HL-60/S4 treated with retinoic acid at 250 ng/mL for 4 days and 3 days (cell line): ENCODE results near the gene CDK19.
"Not testable (repeated sequence)": the region's sequence is repeated elsewhere in the genome, so short reads cannot be mapped to it uniquely, and the experiment has no call there.

Experiments
- in situ Hi-C: fragments of 300-500 bp; cut with MboI; formaldehyde crosslinking; loops from 2 replicates; pipeline ENCODE4 v1.7.0; 2022; ENCODE audit warnings: low sequenced_read_pairs

CDK19 gene

GRCh38 chr6:110814102-110815014, 911 bp downstream of the CDK19 start:
- in situ Hi-C loops: no loop called here

DNA sequence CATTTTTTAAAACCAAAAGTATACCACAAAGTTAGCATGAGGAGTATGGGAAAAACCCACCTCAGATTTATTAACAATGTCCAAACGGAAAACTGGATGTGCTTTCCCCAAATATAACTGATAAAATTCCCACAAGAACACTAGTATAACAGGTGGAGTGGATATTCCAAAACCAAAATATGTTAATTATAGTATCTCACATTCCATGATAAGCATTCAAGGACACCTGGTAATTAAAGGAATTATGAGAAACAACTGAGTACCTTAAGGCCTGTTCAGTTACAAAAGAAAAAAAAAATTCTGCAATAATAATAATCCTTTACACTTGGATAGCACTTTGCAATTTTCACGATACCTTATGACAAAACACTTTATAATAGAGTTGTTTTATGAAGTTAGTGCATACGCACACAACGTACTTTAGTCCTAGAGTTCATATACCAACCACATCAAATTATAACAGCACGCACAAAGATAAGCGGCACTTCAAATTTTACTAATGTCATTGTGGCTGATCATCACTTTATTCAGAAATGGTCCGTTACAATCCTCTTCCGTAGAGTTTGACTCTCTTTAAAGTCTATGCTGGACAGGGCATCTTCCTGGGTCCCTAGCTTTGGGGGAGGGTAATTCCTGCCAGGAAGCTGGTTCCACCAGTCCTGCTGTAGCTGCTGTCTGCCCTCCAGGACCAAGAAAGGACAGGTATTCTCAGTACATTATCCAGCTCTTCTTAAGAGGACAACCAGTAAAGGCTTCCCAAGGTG, 1.7 kb downstream of the CDK19 start:
- in situ Hi-C loops: no loop called here

DNA sequence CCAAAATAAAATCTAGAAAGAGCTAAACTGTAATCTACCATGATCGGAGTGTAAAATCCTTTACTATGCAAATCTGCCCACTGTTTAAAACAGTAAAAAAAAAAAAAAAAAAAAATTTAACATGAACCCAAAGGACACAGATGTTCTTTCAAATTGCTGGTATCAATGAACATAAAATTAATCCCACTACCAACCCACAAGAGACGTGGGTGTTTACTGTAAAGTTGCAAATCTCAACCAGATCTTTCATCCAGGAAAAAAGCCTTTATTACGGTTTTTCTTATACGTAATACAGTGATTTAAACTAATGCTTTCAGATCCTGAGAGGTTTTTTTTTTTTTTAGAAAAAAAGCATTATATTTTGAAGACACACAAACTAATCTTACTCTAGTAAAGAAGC, 2.5 kb downstream of the CDK19 start:
- in situ Hi-C loops: no loop called here

DNA sequence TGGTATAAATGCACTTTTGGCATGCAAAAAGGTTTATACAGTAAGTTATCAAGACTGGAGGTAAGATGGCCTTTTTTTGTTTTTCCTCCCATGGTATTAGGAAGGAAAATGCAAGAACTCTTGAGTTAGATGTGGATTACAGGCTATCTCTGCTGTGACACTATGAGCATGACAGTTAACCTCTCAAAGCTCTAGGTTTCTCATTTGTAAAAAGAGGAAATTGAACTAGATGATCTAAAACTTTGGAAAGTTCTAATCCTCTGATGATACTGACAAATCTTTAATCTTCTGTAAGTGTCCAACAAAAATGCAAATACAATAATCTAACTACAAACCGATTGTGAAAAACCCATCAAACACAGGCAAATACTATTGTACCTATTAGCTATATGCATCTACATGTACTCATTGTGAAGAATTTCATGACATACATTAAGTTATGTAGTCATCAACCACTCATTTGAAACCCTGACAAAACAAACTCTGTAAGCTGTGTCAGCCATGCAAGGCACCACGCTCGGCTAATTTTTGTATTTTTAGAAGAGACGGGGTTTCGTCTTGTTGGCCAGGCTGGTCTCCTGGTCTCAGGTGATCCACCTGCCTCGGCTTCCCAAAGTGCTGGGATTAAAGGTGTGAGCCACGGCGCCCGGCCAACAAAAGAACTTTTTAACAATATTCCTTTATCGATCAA, 4.2 kb downstream of the CDK19 start:
- in situ Hi-C loops: no loop called here

DNA sequence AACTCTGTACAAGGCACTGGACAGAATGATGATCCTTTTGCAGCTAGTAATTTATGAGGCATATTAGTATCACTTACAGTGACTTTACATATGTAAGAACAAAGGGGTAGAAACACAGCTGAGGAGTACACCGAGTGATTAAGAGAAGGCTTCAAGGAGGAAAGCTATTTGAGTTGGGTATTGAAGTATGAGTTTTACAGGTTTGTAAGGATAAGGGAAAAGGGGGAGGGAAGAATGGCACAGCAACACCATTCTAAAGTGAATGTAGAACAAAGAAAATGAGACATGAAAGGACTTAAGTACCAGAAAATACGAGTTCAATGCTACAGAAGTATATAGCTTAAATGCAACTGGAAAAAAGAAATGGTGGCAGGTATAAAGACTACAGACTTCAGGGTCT, 5.5 kb downstream of the CDK19 start:
- in situ Hi-C loops: no loop called here

- in situ Hi-C loops: not testable (repeated sequence)
Observed at GRCh38 chr6:110802175-110802574, 13.1 kb downstream of the CDK19 start.

DNA sequence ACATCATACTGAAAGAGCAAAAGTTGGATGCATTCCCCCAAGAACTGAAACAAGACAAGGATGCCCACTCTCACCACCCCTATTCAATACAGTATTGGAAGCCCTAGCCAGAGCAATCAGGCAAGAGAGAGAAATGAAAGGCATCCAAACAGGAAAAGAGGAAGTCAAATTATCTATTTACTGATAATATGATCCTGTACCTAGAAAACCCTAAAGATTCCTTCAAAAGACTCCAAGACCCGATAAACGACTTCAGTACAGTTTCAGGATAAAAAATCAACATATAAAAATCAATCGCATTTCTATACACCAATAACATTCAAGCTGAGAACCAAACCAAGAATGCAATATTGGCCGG, 14.5 kb downstream of the CDK19 start:
- in situ Hi-C loops: no loop called here

GRCh38 chr6:110800196-110800838, 15.0 kb downstream of the CDK19 start:
- in situ Hi-C loops: no loop called here

- in situ Hi-C loops: no loop called here
Observed at GRCh38 chr6:110799655-110800054, 15.6 kb downstream of the CDK19 start.

DNA sequence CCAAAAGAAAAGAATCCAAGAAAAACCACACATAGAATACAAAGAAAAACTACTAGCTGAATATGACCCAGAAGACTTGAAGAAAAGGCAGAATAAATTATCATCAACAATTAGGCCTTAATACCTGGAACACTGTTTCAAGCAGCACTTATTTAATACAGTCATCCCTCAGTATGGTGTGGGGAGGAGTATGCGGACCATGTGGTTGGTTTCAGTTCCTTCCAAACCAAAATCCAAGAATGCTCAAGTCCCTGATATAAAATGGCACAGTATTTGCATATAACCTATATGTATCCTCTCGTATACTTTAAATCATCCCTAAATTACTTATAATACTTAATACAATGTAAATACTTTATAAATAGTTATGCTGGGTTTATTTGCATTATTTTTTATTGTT, 16.1 kb downstream of the CDK19 start:
- in situ Hi-C loops: no loop called here

GRCh38 chr6:110795271-110795670, 20.0 kb downstream of the CDK19 start:
- in situ Hi-C loops: no loop called here

DNA sequence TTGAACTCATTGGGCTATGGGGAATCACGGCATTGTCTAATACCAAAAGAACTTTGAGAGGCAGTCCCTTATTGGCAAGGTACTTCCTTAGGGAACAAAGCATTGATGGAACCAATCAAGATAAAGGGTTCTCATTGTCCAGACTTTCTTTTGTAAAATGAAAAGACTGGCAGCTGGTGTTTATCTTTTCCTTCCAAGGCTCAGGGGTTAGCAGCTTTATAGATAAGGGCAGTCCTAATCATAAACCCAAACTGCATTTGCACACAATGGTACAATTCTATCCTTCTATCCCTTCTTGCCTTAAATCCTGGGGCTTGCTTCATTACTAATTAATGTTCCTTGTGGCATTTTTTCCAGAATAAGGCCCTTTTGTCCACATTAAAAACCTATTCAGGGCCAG, 28.6 kb downstream of the CDK19 start:
- in situ Hi-C loops: no loop called here

DNA sequence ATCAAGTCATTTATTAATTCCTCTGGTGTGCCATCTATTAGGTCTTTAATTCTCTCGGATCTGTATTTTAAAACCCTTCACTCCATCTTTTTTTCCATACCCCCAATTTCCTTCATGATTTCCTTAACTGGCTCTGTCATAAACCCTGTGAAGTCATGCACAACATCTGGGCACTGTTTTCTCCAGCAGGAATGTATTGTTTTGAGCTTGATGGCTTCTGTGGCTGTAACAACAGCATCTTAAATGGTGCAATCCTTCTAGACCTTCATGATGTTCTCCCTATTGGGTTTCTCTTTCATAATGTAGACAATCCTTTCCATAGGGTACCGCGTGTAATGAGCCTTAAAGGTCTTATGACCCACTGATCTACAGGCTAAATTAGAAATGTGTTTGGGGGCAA, 29.0 kb downstream of the CDK19 start:
- in situ Hi-C loops: no loop called here

- in situ Hi-C loops: no loop called here
Observed at GRCh38 chr6:110784610-110784979, 30.7 kb downstream of the CDK19 start.

DNA sequence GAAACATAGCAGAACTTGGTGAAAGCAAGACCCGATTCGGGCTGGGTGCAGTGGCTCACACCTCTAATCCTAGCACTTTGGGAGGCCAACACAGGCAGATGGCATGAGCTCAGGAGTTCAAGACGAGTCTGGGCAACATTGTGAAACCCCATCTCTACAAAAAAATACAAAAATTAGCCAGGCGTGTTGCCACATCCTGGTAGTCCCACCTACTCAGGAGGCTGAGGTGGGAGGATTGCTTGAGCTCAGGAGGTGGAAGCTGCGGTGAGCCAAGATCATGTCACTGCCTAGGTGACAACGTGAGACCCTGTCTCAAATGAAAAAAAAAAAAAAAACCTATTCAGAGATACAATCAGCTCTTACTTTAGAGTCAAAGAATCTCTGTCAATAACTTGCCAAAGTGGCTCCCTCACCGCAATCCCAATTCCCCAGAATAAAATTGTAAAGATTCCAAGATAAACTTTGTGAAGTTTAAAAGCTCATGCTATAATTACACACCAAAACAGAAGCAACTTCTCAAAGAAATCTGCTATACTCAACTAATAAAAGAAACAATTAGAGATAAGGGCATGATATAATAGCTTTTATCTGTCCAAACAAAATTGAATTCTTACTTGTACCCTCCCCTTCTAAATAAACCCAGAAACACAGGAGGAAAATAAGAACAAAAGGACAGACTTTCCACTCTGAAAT, 33.6 kb downstream of the CDK19 start:
- in situ Hi-C loops: no loop called here

DNA sequence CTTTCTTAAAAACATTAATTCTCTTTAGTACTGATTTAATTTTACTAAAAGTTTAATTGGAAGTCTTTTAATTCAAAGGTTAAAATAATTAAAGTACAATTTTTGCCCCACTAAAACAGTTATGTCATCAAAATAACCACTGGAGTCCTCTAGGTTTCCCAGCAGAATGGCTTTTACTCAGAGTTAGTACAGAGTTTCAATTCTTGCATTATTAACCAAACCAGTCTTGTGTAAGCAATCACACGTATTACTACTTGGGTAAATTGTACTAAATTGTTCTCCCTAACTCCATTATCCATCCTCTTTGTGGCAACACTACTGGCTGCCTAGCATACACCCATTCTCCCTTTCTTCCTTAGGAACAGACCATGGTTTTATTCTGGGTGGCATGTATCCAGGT, 36.9 kb downstream of the CDK19 start:
- in situ Hi-C loops: no loop called here

DNA sequence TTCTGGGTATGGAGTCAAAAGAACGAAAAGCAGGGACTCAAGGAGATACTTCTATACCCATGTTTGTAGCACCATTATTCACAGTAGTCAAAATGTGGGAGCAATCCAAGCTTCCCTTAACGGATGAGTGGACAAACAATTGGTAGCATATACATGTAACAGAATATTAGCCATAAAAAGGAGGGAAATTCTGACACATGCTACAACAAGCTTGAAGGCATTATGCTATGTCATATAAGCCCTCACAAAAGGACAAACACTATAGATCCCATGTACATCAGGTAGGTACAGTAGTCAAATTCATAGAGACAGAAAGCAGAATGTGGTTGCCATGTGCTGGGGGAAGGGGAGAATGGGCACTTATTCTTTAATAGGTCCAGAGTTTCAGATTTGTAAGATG, 37.6 kb downstream of the CDK19 start:
- in situ Hi-C loops: no loop called here

DNA sequence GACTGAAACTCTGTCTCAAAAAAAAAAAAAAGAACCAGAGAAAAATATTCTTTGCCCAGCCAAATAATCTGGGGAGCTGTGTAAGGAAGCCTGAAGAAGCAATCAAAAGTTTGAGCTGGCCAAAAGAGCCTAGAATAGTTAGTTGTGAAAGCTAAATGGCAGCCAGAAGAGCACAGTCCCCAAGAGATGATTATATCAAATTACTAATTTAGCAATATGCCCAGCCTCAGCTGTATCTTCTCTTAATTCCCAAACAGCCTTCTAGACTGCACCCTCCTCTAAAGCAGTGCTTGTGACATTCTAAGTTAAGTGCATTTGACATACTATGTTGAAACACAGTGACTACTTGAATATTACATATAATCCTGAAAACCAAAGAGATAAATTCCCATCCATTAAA, 38.9 kb downstream of the CDK19 start:
- in situ Hi-C loops: no loop called here

DNA sequence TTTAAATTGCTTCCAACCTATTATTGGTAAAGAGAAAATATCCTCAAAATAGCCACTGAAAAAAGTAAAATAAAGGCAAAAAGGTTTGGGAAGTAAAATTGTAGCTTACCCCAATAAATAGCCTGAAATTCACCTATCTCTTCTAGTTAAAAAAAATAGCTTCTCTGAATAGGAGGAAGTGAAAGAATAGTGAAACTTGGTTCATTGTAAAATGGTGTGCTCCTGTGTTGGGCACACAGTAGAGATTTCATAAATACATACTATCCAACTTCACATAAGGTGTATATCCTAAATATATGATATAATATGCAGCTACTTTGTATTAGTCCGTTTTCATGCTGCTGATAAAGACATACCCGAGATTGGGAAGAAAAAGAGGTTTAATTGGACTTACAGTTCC, 45.3 kb downstream of the CDK19 start:
- in situ Hi-C loops: no loop called here

DNA sequence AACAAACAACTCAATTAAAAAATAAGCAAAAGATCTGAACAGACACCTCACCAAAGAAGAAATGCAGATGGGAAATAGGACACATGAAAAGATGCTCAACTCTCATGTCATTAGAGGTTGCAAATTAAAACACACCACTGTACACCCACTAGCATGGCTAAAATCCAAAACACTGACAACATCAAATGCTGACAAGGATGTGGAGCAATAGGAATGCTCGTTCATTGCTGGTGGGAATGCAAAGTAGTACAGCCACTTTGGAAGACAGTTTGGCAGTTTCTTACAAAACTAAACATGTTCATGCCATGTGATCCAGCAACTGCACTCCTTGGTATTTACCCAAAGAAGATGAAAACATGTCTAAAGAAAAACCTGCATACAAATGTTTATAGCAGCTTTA, 47.2 kb downstream of the CDK19 start:
- in situ Hi-C loops: no loop called here

GRCh38 chr6:110761371-110761770, 53.9 kb downstream of the CDK19 start:
- in situ Hi-C loops: no loop called here
